Fibroblast of peridontal ligament (primary cell): ENCODE results near the gene STAT3.
A peak's percentile ranks its signal among the peaks of the same experiment; 100 is the strongest.
"Not testable (repeated sequence)": the region's sequence is repeated elsewhere in the genome, so short reads cannot be mapped to it uniquely, and the experiment has no call there.

Source experiments
- DNase-seq: peaks from one replicate; pipeline ENCODE4 v3.0.0-alpha.2; 2010; ENCODE audit errors: extremely low read depth

The STAT3 gene

DNA sequence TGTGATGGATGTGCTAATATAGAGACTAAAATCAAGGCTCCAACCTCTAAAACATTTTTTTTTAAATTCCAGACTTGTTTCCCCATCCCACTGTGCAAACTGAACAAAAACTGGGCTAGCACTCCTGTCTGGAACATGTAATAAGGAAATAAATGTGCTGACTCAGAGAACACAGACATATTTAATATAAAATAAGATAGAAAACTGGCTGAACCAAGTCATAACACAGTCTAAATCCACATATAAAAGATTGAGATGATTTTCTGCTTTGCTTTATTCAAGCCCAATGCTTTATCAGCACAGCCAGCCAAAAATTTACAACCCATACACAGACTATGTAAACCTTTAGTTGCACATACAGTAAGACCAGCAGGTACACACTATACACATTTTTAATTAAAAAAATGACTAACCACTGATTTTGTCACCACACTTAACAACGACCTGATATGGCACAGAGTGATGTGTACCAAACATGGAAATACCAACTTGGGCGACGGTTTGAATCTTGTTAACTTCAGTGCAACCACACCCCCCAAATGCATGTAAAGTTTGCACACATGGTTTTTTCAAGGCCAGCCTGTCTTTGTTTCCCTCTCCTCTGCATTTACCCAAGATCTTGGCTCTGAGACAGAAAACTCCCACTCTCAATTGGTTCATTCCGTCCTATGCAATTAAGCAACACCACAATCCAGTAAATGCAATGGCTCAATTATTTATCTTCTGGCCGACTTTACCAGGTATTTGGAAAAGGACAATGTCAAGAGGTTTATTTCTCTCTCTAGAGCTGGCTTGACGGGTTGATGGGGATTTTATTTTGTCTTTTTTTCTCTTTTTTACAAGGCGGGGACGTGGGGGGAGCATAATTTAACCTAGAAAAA lies 1.2 kb downstream of the STAT3 start:
- DNase-seq = peak; percentile 83

DNA sequence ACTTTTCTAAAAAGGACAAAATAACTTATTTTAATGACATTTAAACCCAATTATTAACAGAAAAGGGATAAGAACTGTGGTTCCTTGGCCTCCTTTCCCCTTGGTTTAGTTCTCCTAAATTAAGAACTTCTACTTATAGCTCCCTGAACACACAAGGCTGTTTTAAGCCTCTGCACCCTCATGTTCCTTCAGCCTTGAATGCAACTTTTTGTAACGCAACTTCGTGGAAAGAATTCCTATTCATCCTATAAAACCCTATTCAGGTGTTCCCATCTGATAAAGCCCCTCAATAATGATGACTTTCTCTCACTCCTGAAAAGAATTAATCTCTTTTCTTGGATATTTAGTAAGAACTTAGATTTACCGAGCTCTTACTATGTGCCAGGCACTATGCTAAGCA lies 6.3 kb downstream of the STAT3 start:
- DNase-seq = no peak

DNA sequence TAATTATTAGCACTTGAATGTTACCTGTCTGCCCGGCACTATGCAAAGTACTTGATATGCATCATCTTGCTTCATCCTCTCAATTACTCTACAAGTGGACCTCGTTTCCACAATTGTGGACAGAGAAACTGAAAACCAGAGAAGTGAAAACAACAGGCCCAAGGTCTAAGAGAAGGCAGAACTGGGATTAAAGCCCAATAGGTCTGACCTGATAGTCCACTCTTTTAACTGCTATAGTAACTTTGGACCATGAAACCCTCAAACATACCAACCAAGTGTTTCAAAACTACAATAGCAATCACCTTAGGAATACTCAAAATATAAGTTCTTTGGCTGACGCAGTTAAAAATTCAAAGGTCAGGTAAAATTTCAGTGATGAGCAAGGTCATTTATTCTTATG lies 7.3 kb downstream of the STAT3 start:
- DNase-seq = no peak

DNA sequence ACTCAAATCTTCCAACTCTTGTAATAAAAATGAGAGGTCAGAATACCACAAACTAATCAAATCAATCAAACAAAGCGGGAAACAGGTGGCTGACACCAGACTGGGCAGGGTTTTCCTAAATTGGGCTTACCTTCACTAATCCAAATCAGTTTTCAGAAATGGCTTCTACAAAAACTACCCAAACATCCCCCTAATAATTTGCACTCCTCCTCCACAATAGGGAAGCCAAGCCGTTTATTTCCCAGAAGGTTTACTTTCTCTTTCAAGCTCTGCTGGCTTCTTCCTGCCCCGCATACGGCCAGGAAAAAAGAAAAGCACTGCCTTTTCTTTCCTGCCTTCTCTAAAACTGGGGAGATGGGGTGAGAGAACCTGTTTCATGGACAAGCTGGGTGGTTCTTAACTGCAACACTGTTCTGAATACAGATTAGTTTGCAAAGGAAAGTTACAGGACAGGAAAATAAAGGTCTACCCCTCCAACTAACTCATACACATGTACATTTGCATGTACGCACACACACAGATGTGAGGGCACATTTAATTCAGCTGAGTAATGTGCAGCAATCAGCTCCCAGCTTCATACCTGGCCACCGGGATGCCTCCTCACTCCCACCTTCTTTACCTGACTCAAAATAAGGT lies 9.2 kb downstream of the STAT3 start:
- peak; percentile 51 for DNase-seq

DNA sequence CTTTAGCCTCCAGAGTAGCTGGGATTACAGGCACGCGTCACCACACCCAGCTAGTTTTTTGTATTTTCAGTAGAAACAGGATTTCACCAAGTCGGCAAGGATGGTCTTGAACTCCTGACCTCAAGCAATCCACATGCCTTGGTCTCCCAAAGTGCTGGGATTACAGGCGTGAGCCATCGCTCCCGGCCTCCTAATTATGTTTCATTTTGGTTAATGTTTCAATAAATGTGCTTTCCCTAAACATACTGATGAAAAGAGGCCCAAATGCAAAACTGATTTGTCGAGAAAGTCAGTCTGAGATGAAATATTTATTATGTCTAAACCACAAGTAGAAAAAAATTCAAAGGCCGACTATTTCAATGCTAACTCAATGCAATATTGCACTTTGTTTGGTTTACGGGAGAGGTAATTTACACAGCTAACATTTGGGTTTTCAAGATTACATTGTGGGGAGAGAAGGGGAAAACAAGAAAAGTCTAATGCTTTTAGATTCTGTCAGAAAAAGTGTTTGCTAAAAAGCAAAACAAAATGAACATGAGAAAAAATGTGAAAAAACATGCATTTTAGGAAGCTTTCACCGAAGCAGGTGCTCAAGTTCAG lies 9.8 kb downstream of the STAT3 start:
- DNase-seq = peak; percentile 38

DNA sequence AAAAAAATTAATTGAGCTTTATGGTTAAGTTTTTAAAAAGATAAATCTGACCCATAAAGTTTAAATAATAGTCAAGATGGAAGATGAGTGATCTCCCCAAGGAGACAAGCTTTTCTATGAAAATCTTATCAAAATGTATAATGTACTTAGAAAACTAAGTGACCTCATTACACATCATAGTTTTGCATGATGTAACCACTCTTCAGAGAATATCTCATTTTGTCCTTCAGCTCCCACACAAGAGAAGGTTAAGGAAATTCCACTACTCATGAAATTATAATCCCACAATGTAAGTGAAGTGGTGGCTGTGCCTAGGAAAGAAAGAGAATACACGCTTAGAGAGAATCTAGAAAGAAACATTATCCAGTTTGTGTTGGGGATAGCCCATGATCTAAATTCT lies 14.3 kb downstream of the STAT3 start:
- no peak for DNase-seq

DNA sequence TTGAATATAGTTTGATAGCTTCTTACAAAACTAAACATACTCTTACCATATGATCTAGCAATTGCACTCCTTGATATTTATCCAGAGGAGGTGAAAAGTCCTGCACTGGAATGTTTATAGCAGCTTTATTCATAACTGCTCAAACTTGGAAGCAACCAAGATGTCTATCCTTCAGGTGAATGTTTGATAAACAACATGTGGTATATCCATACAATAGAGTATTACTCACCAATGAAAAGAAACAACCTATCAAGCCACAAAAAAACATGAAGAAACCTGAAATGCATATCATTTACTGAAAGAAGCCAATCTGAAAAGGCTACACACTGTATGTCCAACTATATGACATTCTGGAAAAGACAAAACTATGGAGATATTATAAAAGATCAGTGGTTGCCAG lies 16.1 kb downstream of the STAT3 start:
- DNase-seq = no peak

DNA sequence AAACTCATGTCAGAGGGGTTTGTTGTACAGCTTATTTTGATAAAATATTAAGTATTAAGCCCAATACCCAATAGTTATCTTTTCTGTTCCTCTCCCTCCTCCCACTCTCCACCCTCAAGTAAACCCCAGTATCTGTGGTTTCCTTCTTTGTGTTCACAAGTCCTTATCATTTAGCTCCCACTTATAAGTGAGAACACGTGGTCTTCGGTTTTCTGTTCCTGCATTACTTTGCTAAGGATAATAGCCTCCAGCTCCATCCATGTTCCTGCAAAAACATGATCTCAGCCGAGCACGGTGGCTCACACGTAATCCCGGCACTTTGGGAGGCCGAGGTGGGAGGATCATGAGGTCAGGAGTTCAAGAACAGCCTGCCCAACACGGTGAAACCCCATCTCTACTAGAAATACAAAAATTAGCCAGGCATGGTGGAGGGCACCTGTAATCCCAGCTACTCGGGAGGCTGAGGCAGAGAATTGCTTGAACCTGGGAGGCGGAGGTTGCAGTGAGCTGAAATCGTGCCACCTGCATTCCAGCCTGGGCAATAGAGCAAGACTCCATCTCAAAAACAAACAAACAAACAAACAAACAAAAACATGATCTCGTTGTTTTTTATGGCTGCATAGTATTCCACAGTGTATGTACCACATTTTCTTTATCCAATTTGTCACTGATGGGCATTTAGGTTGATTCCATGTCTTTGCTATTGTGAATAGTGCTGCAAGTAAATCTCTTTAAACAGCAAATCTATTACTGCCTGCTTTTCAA lies 19.3 kb downstream of the STAT3 start:
- not testable (repeated sequence) for DNase-seq

DNA sequence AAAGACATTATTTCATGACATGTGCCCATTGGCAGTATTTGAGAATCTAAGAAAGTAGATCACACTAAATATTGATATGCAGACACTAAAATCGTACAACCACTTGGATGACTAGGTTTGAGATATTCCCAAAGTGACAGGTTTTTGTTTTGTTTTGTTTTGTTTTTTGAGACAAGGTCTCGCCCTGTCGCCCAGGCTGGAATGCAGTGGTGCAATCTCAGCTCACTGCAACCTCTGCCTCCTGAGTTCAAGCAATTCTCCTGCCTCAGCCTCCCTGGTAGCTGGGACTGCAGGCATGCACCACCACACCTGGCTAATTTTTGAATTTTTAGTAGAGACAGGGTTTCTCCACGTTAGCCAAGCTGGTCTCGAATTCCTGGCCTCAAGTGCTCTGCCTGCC lies 19.9 kb downstream of the STAT3 start:
- not testable (repeated sequence) for DNase-seq

DNA sequence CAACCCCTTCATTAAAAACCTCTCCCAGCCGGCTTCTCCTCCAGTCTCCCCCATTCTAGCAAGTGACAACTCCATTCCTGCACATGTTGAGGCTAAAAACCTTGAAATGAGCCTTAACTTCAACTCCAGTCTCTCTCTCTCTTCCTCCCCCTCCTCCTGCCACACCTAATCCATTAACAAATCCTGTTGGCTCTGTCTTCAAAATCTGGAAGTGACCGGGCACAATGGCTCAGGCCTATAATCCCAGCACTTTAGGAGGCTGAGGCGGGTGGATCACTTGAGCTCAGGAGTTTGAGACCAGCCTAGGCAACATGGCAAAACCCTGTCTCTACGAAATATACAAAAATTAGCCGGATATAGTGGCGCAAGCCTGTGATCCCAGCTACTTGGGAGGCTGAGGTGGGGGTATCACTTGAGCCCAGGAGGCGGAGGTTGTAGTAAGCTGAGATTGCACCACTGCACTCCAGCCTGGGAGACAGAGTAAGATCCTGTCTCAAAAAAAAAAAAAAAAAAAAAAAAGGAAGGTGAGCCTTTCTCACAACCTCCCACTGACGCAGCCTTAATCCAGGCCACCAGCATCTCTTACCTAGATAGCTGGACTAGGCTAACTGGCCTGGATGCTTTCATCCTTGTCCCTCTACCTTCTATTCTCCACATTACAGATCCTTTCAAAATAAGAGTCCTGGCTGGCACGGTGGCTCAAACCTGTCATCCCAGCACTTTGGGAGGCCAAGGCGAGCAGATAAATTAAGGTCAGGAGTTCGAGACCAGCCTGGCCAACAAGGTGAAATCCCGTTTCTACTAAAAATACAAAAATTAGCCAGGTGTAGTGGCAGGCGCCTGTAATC lies 21.8 kb downstream of the STAT3 start:
- DNase-seq = not testable (repeated sequence)

DNA sequence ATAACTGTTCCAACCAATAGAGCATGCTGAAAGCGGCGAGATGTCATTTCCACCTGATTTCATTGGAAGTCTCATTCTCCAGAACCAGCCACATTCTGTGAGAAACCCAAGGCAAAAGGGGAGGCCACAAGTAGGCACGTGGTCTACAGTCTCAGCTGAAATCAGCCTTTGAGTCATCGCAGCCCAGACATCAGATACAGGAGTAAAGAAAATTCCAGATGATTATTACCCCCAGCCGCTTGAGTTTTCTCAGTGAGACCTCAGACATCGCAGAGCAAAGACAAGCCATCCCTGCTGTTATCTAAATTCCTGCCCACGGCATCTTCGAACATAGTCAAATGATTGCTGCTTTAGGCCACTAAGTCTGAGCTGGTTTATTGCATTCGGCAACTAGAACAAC lies 23.1 kb downstream of the STAT3 start:
- DNase-seq = peak; percentile 75

DNA sequence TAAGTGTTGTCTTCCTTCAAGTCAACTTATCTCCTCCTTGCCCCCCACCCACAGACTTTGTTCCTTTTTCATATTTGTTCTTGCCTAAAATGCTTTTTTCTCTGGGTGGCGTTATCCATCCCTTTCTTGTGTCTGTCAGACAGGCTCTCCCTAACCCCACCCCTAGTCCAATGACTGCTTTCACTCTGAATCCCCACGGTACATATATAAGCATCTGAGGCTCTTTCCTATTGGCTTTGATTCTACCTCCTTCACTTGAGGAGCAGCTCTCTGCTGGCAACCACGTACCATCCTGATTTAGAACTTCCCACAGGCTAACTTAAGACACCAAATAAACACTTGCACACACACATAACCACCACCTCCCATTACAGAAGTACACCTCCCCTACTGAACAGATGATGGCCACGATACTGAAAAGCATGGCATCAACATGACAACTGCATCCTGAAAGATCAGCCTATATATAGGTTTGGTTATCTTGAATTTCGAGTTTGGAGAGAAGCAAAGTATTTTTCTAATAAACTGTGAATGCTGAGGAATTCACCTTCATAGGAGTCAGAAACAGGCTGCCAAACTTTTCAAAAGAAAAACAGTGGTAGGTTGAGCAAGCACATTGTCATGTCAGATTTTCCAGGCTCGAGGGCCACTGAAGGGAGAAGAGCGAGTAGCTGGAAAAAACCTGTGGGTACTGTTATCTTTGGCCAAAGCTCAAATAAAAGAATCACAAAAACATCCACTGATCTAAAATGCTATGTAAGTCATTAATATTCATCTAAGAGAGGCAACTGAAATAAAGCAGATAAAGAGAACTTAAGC lies 24.3 kb downstream of the STAT3 start:
- peak; percentile 31 for DNase-seq

DNA sequence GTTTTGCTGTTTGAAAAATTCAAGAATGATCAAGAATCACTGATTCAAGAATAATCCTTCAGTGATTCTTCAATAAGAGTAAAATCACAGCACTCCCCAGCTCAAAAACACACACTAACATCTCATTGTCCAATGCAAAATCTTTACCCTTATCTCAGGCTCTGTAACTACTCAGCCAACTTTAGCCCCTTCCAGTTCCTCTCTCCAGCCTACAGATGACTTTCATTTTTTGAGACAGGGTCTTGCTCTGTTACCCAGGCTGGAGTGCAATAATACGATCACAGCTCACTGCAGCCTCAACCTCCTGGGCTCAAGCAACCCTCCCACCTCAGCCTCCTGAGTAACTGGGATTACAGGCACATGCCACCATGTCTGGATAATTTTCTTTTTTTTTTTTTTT lies 25.0 kb downstream of the STAT3 start:
- no peak for DNase-seq

DNA sequence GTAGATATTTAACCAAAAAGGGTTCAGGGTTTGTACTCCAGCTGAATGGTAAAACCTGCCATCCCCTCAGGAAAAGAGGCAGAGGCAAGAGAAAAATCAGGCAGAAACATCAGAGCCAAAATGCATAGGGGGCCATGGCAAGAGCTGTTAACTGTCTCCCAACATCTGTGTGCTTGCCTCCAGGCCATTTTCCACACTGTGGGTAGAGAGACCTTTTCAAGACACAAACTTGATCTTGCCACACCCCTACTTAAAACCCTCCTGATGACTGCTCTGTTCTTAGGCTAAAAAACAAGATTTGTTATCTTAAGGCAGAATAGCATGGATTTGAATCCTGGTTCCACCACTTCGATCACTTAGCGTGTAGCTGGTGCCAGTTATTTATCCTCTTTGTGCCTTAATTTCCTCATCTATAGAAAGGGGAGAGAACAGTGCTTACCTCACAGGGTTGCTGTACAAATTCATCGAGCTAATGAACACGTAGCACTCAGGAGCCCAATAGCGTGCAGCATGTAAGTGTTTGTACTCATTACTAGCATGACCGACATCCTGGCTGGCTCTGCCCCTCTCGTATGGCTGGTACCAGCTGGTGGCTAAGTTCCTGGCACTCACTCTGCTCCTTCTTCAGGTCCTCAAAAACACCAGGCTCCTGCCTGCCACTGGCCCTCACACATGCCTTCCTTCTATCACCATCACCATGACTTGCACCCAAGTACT lies 25.8 kb downstream of the STAT3 start:
- no peak for DNase-seq

DNA sequence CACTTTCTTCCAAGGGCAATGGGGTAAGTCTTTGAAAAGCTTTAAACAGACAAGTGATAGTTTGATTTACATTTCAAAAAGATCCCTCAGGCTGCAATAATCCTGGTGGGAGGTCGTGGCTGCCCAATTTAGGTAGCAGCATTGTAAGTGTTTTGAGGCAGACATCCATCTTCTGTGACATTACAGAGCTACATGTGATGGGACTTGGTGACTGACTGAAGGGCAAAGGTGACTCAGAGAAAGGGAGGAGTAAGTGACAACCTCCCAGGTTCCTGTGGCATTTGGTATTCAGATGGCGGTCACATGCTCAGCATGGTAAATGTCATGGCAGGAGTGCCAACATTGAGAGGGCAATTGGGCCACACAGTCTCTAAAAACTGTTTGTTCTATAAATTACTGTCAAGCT lies 26.5 kb downstream of the STAT3 start:
- DNase-seq = no peak

DNA sequence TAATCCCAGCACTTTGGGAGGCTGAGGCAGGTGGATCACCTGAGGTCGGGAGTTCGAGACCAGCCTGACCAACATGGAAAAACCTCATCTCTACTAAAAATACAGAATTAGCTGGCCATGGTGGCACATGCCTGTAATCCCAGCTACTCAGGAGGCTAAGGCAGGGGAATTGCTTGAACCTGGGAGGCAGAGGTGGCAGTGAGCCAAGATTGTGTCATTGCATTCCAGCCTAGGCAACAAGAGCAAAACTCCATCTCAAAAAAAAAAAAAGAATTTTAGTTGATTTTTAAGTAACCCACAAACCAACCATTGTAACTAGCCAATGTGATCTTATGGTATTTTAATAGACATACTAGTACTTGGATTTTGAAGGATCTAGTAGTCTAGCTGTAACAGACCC lies 27.9 kb downstream of the STAT3 start:
- peak; percentile 72 for DNase-seq

DNA sequence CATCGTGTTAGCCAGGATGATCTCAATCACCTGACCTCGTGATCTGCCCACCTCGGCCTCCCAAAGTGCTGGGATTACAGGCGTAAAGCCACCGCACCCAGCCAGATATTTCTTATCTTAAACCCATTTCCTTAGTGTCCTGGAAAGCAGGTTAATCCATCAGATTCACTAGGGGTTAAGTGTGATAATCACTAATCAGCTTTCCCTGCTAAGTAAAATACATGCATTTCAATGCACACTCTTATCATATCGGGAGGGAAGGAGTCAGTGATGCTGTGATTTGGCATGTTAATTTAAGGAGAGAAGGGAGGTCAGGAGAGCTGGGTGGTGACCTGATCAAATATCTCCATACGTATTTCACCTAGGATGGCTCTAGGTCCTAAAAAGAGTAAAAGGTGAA lies 29.1 kb downstream of the STAT3 start:
- DNase-seq = no peak

DNA sequence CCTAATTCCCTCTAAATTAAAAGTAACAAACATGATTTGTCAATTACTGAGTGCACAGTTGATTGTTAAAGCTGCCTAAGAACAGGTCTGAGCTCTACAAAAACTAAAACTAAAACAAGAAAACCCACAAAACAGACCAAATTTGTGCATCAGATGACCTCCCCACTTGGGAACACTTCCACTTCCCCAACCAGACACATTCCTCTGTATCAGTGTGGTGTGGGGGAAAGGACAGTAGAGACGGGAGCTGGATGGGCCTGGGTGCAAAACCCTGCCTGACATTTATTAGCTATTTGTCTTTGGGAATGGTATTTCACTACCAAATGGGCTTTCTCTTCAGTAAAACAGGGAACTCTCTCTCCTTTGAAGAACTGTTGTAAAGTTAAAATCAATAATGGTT lies 29.8 kb downstream of the STAT3 start:
- DNase-seq = no peak

DNA sequence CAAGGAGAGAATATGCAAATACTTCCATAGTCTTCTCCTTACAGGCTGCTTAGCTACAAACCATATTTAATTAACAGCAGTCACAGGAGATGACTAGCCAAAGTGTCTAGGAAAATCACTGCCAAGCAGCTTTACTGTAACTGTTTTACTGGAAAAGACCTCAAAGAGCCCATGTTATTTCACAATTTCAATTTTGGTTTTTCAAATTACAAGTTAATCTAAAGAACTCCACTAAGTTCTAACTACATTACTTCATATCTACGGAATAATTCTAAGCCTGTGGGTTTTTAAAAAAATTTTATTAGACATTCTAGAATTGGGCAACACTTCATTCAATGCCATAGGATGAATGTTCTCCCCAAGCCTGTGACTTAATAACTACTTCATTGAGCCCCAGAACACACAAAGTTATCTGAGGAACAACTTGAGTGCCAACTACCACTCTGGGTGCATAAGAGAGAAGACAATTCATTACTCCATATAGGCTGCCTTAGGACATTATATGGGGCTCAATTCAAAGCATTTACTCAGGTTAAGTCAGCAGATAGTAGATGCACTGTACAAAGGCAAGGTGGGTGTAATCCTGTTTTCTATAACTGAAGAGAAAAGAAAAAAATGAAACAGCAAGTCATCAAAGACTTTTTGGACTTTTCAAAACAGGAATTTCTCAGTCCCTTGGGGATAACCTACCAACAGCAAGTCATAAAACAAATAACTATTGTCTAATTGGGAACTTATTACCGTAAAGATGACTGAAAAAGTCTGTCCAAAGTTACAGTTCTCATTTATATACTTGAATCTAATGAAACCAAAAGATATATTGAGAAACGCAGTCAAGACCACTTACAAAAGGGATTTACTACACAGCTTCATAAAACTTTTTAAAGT lies 33.0 kb downstream of the STAT3 start:
- peak; percentile 93 for DNase-seq
